Left ventricle myocardium inferior (tissue), 1 donor: Measurements from ENCODE around the gene PLD5. TPM values are rescaled to one million over a fixed set of nuclear protein-coding genes. Genes with fewer than 3 reads are reported as not detected.

Experiments used
- DNase-seq: peaks from one replicate; pipeline ENCODE4 v3.0.0-alpha.2; 2020
- H3K27ac ChIP-seq: fragments of 200-600 bp; replicated peaks from 2 replicates; pipeline ENCODE4 v1.8.0; 2021
- H3K27me3 ChIP-seq: fragments of 200-600 bp; 2 replicates; pipeline ENCODE4 v1.8.0; 2021; ENCODE audit warnings: low read depth
- H3K36me3 ChIP-seq: fragments of 200-600 bp; 2 replicates; pipeline ENCODE4 v1.8.0; 2021
- H3K4me1 ChIP-seq: fragments of 200-600 bp; 2 replicates; pipeline ENCODE4 v1.8.0; 2021
- H3K4me3 ChIP-seq: fragments of 200-600 bp; 2 replicates; pipeline ENCODE4 v1.8.0; 2021; ENCODE audit warnings: mild to moderate bottlenecking, moderate library complexity
- H3K9me3 ChIP-seq: fragments of 200-600 bp; replicated peaks from 2 replicates; pipeline ENCODE4 v1.8.0; 2021
- CTCF ChIP-seq: fragments of 200-600 bp; IDR thresholded peaks from 2 replicates; pipeline ENCODE4 v1.8.0; 2021; ENCODE audit warnings: antibody characterized with exemption, mild to moderate bottlenecking, borderline replicate concordance
- intact Hi-C: fragments of 100-400 bp; cut with micrococcal nuclease; formaldehyde crosslinking; loops from one replicate; pipeline ENCODE4 v1.11.0; 2022
- total RNA-seq: library from RNA; stranded (reverse); fragmentation: NEBNext Ultra II Directional; extraction: Animal tissue kit (Norgen Biotek cat#: 25700); gene quantifications from one replicate; pipeline ENCODE4 v1.2.1, GENCODE V29; 2021
- donor health status: DM: no; HTN: yes; CAD: no; lungs with severe emphysema.

The PLD5 gene
- total RNA-seq, 1 donor from 2014 or later: 0.11 TPM

DNA sequence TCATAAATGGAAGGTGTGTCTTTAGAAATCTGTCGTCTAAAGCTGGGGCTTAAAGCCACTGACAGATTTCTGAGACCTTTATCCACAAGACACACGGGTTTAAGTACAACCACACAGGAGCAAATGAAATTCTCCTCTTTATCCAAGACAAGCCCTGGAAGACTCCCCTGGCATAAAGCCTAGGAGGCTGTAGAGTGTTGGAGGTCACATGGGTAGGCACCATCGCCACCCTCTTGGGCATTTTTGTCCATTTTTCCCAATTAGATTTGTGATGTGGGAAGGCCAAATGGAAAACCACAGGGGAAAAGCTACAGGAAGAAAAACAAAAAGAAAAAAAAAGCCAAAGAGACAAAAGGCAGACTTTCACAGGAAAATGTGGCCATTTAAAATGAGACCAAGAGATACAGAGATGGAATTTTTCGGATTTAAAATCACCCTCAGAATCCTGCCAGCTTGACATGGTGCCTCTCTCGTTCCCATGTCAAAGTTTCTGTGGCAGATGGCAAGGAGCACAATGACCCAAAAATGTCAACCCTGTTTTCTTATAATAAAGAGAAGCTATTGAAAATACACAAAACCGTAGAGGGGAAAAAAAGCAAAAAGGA is 91.9 kb downstream of the PLD5 start:
- Histone ChIP-seq H3K27ac (no peak overlapping the region), H3K4me1 (no peaks in the 10 kb centered on the region), H3K36me3 (no peaks in the 10 kb centered on the region), H3K9me3 (peaks cover 5% of the 10 kb centered on the region), H3K27me3 (no peaks in the 10 kb centered on the region), H3K4me3 (no peak overlapping the region)
- intact Hi-C loops: no loop called here
- TF ChIP-seq CTCF: no peak
- DNase-seq: no peak

DNA sequence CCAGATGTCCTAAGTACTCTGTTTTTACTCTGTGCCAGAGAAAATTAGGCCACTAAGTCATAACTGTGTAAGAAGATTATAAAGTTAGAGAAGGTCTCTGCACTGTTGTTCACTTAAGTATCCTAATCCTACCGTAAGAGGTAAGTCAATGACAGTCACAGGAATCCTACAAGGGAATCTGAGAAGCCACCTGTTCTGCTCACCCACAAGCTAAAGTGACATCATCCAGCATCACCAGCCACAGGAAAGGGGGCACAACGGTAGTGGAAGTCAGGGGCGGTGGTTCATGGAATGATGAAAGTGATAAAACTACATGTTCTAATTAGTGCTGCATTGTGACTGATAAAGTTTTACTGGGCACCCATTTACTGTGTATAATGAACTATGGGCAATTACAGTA is 92.7 kb downstream of the PLD5 start:
- no peak overlapping the region for H3K4me3 ChIP-seq
- no peaks in the 10 kb centered on the region for H3K4me1 ChIP-seq
- H3K36me3 ChIP-seq: no peaks in the 10 kb centered on the region
- no peak for DNase-seq
- no peak for TF ChIP-seq CTCF
- intact Hi-C loops: no loop called here
- H3K27ac ChIP-seq: no peak overlapping the region
- peaks cover 5% of the 10 kb centered on the region for H3K9me3 ChIP-seq
- no peaks in the 10 kb centered on the region for H3K27me3 ChIP-seq

- intact Hi-C loops: no loop called here
- H3K27ac ChIP-seq: no peak overlapping the region
- DNase-seq: no peak
Observed at GRCh38 chr1:242430956-242431355, 93.5 kb downstream of the PLD5 start.

DNA sequence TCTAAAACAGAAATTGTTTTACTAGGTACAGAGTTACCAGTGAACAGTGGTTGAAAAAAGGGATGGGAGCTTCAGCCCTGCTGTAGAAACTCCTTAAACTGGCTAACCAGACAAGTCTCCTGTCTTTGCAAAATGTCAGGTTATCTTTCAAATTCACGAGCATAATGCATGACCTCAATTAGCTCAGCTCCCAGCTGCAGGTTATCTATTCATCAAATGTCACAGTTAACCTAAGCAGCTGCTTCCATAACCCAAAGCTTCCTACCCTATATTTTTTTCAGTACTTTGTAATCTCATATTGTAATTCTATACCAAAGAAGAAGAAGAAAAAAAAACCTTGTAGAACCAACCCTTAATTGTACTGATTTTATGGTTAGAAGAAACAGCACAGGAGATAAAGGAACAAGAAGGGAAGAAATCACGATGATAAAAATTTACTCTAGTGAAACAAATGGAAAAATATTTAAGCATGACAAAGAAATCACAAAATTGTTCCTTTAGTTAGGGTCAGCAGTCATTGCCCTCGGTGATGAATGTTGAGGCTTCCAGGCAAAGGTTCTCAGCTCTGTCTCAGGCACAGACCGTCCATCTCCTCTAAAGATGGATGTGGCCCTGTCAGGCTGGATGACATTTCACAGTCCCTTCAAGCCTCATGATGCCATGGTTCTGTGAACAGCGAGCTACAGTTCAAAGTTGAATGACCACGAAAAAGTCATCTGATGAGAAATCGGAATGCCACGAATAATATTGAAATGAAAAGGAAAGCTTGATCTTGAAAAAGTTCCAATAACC is 95.9 kb downstream of the PLD5 start:
- H3K4me1 ChIP-seq: no peaks in the 10 kb centered on the region
- intact Hi-C loops: no loop called here
- no peak for TF ChIP-seq CTCF
- DNase-seq: no peak
- no peak overlapping the region for H3K27ac ChIP-seq
- no peaks in the 10 kb centered on the region for H3K36me3 ChIP-seq
- no peak overlapping the region for H3K4me3 ChIP-seq
- H3K9me3 ChIP-seq: peaks cover 5% of the 10 kb centered on the region
- no peaks in the 10 kb centered on the region for H3K27me3 ChIP-seq

More at GRCh38 chr1:242430956-242431355, 93.5 kb downstream of the PLD5 start:
- TF ChIP-seq CTCF: no peak
- Histone ChIP-seq H3K4me3 (no peak overlapping the region), H3K27me3 (no peaks in the 10 kb centered on the region), H3K9me3 (peaks cover 5% of the 10 kb centered on the region), H3K4me1 (no peaks in the 10 kb centered on the region), H3K36me3 (no peaks in the 10 kb centered on the region)

- intact Hi-C loops: no loop called here
- Histone ChIP-seq H3K4me1 (no peaks in the 10 kb centered on the region), H3K36me3 (no peaks in the 10 kb centered on the region), H3K4me3 (no peak overlapping the region), H3K9me3 (peaks cover 5% of the 10 kb centered on the region), H3K27ac (no peak overlapping the region), H3K27me3 (no peaks in the 10 kb centered on the region)
- no peak for TF ChIP-seq CTCF
- no peak for DNase-seq
Observed at GRCh38 chr1:242427519-242427918, 97.0 kb downstream of the PLD5 start.
